SH-SY5Y (cell line): ENCODE data around the gene PILRA.

Experiments
- GATA2 ChIP-seq: IDR thresholded peaks from 2 replicates; pipeline ENCODE4 v1.6.1; 2011; ENCODE audit warnings: mild to moderate bottlenecking, low read depth, low read length
- GATA3 ChIP-seq: IDR thresholded peaks from 2 replicates; pipeline ENCODE4 v1.6.1; 2011; ENCODE audit warnings: low read depth, mild to moderate bottlenecking, low read length, moderate library complexity

Gene PILRA

GRCh38 chr7:100443096-100443840 is 70.0 kb downstream of the PILRA start:
- no peak for TF ChIP-seq GATA2
- no peak for TF ChIP-seq GATA3

GRCh38 chr7:100444311-100445278 is 71.3 kb downstream of the PILRA start:
- TF ChIP-seq GATA3 (no peak), GATA2 (no peak)

- TF ChIP-seq GATA2, result no peak
- no peak for TF ChIP-seq GATA3
Measured at GRCh38 chr7:100446040-100446439, 72.8 kb downstream of the PILRA start.

GRCh38 chr7:100449190-100449795 is 76.0 kb downstream of the PILRA start:
- no peak for TF ChIP-seq GATA2
- no peak for TF ChIP-seq GATA3
